ENCODE data around the gene KRT73. TPM values are rescaled to one million over a fixed set of nuclear protein-coding genes. Genes with fewer than 3 reads are reported as not detected.

The KRT73 gene
- total and polyA plus RNA-seq, 8 donors, result not detected

DNA sequence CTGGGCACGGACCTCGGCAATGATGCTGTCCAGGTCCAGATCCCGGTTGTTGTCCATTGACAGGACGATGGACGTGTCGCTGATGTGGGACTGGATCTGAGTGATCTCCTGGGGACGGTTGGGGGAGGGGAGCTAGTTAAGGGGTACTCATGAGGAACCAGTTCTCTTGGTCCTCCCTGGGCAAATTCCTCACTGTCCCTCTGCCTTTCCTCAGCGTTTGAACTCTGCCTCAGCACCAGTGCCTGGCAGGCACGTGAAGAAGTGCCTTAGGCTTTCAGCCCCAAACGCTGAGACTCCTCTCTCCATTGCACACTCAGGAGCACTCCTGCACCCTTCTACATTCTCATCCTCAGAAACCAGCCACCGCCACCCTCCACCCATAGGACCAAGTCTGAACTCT is 26.8 kb downstream of the KRT73 start:
- Histone ChIP-seq H3K4me1 (no peaks in the 10 kb centered on the region), H3K4me3 (no peak overlapping the region), H3K36me3 (no peaks in the 10 kb centered on the region), H3K27me3 (peaks cover 0 to 22% (median 0%) of the 10 kb centered on the region in 3 donors), H3K27ac (no peak overlapping the region), H3K9me3 (no peaks in the 10 kb centered on the region)
- intact Hi-C loops (cut with DNase I; ENCODE audit: low total_unique reads), result no loop called here
- no peak for TF ChIP-seq POLR2AphosphoS5 (IDR thresholded peaks at IDR 0.05)
- no peak for TF ChIP-seq POLR2A (IDR thresholded peaks at IDR 0.05)
- TF ChIP-seq, protein P1, sequence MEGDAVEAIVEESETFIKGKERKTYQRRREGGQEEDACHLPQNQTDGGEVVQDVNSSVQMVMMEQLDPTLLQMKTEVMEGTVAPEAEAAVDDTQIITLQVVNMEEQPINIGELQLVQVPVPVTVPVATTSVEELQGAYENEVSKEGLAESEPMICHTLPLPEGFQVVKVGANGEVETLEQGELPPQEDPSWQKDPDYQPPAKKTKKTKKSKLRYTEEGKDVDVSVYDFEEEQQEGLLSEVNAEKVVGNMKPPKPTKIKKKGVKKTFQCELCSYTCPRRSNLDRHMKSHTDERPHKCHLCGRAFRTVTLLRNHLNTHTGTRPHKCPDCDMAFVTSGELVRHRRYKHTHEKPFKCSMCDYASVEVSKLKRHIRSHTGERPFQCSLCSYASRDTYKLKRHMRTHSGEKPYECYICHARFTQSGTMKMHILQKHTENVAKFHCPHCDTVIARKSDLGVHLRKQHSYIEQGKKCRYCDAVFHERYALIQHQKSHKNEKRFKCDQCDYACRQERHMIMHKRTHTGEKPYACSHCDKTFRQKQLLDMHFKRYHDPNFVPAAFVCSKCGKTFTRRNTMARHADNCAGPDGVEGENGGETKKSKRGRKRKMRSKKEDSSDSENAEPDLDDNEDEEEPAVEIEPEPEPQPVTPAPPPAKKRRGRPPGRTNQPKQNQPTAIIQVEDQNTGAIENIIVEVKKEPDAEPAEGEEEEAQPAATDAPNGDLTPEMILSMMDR (IDR thresholded peaks at IDR 0.05), result no peak
- no peak for TF ChIP-seq EP300 (IDR thresholded peaks at IDR 0.05)
- no peak for DNase-seq
- 83 to 92% (median 88%) methylated on average over 7 to 11 of the region's 11 CpGs for WGBS, 5 donors

DNA sequence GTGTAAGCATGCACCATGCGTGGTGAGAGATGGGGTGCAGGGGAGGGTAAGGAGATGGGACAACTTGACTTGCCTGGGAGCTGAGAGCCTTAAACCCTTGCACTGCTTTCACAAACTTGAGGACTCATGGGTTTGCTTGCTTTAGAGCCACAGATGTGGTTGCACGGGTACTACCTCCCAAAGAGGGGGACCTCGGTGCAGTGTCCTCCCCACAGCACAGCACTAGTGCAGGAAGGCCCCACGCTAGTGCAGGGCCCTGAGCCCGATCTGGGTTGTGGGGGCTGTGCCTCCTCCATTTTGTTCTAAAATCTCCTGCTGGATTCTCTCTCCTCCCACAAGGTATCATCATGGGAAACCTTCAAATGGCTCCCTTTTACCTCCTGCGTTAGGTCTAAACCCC is 28.3 kb downstream of the KRT73 start:
- H3K36me3 ChIP-seq, result no peaks in the 10 kb centered on the region
- intact Hi-C loops (cut with DNase I; ENCODE audit: low total_unique reads), result no loop called here
- no peak overlapping the region for H3K27ac ChIP-seq
- no peak for DNase-seq
- H3K9me3 ChIP-seq, result no peaks in the 10 kb centered on the region
- H3K4me1 ChIP-seq, result no peaks in the 10 kb centered on the region
- no peak for TF ChIP-seq POLR2A (IDR thresholded peaks at IDR 0.05)
- no peak for TF ChIP-seq EP300 (IDR thresholded peaks at IDR 0.05)
- no peak for TF ChIP-seq POLR2AphosphoS5 (IDR thresholded peaks at IDR 0.05)
- TF ChIP-seq, protein P1 (IDR thresholded peaks at IDR 0.05), result no peak
- H3K4me3 ChIP-seq, result no peak overlapping the region
- peaks cover 0 to 22% (median 0%) of the 10 kb centered on the region in 3 donors for H3K27me3 ChIP-seq
- whole genome bisulfite sequencing, 5 donors, result 81 to 95% (median 94%) methylated on average over 6 of the region's 6 CpGs

DNA sequence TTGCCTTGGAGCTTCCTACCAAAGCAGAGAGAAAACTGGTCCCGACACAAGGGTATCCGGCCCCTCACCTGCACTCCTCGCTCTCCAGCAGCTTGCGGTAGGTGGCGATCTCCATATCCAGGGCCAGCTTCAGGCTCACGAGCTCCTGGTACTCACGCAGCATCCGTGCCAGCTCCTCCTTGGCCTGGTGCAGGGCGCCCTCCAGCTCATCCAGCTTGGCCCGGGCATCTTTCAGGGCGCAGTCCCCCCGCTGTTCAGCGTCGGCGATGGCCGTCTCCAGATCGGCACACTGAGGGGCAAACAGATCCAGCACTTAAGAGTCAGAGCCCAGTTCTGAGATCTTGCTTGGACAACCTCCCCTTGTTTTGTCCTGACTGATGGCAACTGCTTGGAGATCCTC is 30.8 kb downstream of the KRT73 start:
- H3K36me3 ChIP-seq, result no peaks in the 10 kb centered on the region
- no peaks in the 10 kb centered on the region for H3K9me3 ChIP-seq
- no peak for DNase-seq
- WGBS, 5 donors, result 72 to 75% (median 75%) methylated on average over 17 of the region's 17 CpGs
- TF ChIP-seq POLR2A (IDR thresholded peaks at IDR 0.05) (no peak), EP300 (IDR thresholded peaks at IDR 0.05) (no peak), POLR2AphosphoS5 (IDR thresholded peaks at IDR 0.05) (no peak)
- TF ChIP-seq, protein P1 (IDR thresholded peaks at IDR 0.05), result no peak
- H3K4me1 ChIP-seq, result no peaks in the 10 kb centered on the region
- H3K27me3 ChIP-seq, result peaks cover 0 to 17% (median 0%) of the 10 kb centered on the region in 3 donors
- no peak overlapping the region for H3K27ac ChIP-seq
- intact Hi-C loops (cut with DNase I; ENCODE audit: low total_unique reads), result loop anchor here (5.0 kb wide), 1 partner anchor 275 kb away; no protein-coding TSS in a partner anchor
- H3K4me3 ChIP-seq, result no peak overlapping the region

DNA sequence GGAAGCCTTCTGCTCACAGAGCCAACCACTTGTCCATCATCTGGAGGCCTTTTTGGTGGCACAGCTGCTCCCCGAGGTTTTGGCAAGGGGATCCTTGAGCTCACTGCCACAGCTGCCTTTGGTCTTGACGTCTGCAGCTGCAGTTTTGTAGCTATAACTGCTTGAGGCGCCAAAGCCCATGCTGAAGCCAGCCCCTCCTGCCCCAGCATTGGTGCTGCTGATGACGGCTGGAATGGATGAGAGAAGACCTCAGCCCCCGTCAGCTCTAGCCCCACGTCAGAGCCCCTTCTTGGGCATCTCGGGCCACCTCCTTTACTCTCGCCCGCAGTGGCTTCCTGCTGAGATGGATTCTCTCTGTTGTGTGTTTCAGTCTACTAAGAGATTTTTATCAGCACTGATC is 32.4 kb downstream of the KRT73 start:
- Histone ChIP-seq H3K4me3 (no peak overlapping the region), H3K36me3 (no peaks in the 10 kb centered on the region), H3K9me3 (no peaks in the 10 kb centered on the region), H3K27ac (no peak overlapping the region), H3K4me1 (no peaks in the 10 kb centered on the region), H3K27me3 (peaks cover 0 to 10% (median 0%) of the 10 kb centered on the region in 3 donors)
- intact Hi-C loops (cut with DNase I; ENCODE audit: low total_unique reads), result loop anchor here (5.0 kb wide), 1 partner anchor 276 kb away; no protein-coding TSS in a partner anchor
- no peak for TF ChIP-seq EP300 (IDR thresholded peaks at IDR 0.05)
- TF ChIP-seq POLR2AphosphoS5 (IDR thresholded peaks at IDR 0.05), result no peak
- no peak for TF ChIP-seq POLR2A (IDR thresholded peaks at IDR 0.05)
- TF ChIP-seq, protein P1 (IDR thresholded peaks at IDR 0.05), result no peak
- peak in 1 of 2 donors; percentile 57 for DNase-seq
- 62 to 74% (median 70%) methylated on average over 8 to 9 of the region's 9 CpGs for WGBS, 5 donors
